Endothelial cell (in vitro differentiated cells): ENCODE results near the gene PDE11A. TPM values are rescaled to one million over a fixed set of nuclear protein-coding genes. Genes with fewer than 3 reads are reported as not detected.

Source experiments
- DNase-seq: peaks from one replicate; pipeline ENCODE4 v3.0.0; 2021; ENCODE audit warnings: low spot score
- H3K27ac Mint-ChIP-seq: one replicate; pipeline ENCODE4 v1.8.0; 2021; ENCODE audit warnings: mixed read lengths, inconsistent platforms; ENCODE audit not compliant: unreplicated experiment
- H3K27me3 Mint-ChIP-seq: one replicate; pipeline ENCODE4 v1.8.0; 2021; ENCODE audit warnings: mild to moderate bottlenecking, moderate library complexity, mixed read lengths, inconsistent platforms; ENCODE audit not compliant: unreplicated experiment
- H3K36me3 Mint-ChIP-seq: one replicate; pipeline ENCODE4 v1.8.0; 2021; ENCODE audit warnings: mild to moderate bottlenecking, low read depth, mixed read lengths, inconsistent platforms; ENCODE audit not compliant: unreplicated experiment
- H3K4me1 Mint-ChIP-seq: one replicate; pipeline ENCODE4 v1.8.0; 2021; ENCODE audit warnings: mild to moderate bottlenecking, mixed read lengths, inconsistent platforms; ENCODE audit not compliant: unreplicated experiment
- H3K4me3 Mint-ChIP-seq: one replicate; pipeline ENCODE4 v1.8.0; 2021; ENCODE audit warnings: mild to moderate bottlenecking, mixed read lengths, inconsistent platforms; ENCODE audit not compliant: unreplicated experiment
- H3K9me3 Mint-ChIP-seq: one replicate; pipeline ENCODE4 v1.8.0; 2021; ENCODE audit warnings: mixed read lengths, inconsistent platforms; ENCODE audit not compliant: unreplicated experiment
- total RNA-seq: library from RNA; stranded (reverse); fragmentation: NEBNext Ultra II Directional; extraction: Animal tissue kit (Norgen Biotek cat#: 25700); gene quantifications from one replicate; pipeline ENCODE4 v1.2.1, GENCODE V29; 2021; ENCODE audit not compliant: unreplicated experiment
- TF ChIP-seq, protein P1 (sequence below): fragments of 200-600 bp; sonication (generic); IDR thresholded peaks from one replicate; pipeline ENCODE4 v1.5.0; 2021; ENCODE audit warnings: antibody characterized with exemption; ENCODE audit not compliant: unreplicated experiment

Gene PDE11A
- total RNA-seq, 1 donor from 2014 or later = 1.7 TPM

DNA sequence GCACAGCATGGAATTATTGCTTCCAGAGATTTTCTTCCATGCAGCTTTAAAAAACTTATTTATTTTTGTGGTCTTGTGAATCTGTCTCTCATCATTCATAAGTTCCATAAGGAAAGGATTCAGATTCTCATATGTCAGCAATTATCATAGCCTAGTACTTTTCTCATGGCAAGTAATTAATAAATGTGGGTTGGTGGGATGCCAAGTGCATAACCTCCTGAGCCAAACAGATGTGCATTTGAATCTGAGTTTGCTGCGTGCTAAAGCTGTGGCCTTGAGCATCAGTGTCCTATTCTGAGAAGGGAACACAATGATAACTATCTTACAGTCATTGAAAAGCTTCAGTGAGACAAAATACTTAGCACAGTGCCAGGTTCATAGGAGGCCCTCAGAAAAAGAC lies 331.9 kb downstream of the PDE11A start:
- H3K27ac Mint-ChIP-seq = no peak overlapping the region

DNA sequence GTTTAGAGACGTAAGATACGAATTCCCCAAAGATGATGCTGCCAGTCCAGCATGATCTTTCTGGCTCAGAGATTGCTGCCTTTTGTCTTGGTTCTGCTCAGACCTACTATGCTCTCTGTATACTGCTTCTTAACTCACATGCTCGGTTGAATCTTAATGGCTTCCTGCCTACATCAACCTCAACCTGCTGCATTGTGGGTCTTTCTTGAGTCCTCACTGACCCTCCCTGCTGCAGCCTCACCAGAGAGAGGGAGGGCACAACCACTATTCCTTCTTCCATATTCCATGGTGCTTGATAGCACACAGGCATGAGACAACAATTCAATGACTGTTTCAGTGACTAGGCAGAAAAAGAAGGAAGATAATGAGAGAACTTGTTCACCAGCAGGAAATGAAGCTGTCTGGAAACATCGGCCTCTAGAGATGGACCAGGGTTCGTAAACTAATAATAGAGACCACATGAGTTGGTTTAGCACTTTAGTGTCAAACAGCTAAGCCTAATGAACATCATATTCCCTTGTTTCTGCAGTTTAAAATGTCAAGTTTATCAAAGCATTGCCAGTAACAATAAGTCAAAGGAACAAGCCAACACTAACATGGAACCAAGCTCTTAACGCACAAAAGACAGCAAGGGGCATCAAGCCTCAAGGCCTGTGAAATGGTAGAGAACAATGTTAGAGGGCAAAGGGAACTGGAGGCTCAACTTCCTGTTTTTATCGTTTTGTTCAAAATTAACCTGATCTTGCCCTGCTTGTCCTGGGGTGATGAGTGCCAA lies 333.9 kb downstream of the PDE11A start:
- H3K27me3 Mint-ChIP-seq = peaks cover 8% of the 10 kb centered on the region
- H3K27ac Mint-ChIP-seq = no peak overlapping the region
- H3K9me3 Mint-ChIP-seq = peaks cover 7% of the 10 kb centered on the region
- H3K4me3 Mint-ChIP-seq = no peak overlapping the region
- H3K4me1 Mint-ChIP-seq = peaks cover 30% of the 10 kb centered on the region
- TF ChIP-seq, protein P1, sequence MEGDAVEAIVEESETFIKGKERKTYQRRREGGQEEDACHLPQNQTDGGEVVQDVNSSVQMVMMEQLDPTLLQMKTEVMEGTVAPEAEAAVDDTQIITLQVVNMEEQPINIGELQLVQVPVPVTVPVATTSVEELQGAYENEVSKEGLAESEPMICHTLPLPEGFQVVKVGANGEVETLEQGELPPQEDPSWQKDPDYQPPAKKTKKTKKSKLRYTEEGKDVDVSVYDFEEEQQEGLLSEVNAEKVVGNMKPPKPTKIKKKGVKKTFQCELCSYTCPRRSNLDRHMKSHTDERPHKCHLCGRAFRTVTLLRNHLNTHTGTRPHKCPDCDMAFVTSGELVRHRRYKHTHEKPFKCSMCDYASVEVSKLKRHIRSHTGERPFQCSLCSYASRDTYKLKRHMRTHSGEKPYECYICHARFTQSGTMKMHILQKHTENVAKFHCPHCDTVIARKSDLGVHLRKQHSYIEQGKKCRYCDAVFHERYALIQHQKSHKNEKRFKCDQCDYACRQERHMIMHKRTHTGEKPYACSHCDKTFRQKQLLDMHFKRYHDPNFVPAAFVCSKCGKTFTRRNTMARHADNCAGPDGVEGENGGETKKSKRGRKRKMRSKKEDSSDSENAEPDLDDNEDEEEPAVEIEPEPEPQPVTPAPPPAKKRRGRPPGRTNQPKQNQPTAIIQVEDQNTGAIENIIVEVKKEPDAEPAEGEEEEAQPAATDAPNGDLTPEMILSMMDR = no peak
- H3K36me3 Mint-ChIP-seq = peaks cover 18% of the 10 kb centered on the region
- DNase-seq = no peak

More for the DNA sequence above, 331.9 kb downstream of the PDE11A start:
- DNase-seq = no peak
- Mint-ChIP-seq H3K4me3 (no peak overlapping the region), H3K9me3 (peaks cover 7% of the 10 kb centered on the region), H3K36me3 (peaks cover 24% of the 10 kb centered on the region), H3K4me1 (peaks cover 40% of the 10 kb centered on the region), H3K27me3 (peaks cover 9% of the 10 kb centered on the region)
- TF ChIP-seq, protein P1 = no peak

DNA sequence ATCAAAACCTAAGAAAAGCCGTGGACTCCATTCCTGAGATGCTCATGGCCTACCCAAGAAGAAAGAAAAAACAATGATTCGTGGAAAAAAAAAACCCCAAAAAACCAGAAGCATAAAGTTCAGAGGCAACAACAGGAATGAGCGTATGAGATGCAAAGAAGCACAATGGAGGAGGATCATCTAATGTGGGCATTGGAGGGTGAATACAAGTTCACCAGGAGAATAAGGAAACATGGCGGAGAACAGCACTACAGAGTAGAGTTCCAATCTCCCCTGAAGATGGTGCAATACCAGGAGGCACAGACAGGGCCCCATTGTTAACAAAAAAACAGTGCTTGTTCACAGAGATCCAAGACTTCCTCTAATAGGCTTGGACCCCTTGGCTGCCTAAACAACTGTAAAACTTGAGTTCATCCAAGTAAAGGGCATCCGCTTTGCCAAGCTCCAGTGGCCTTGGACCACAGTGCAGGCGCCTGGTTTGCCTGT lies 337.2 kb downstream of the PDE11A start:
- peaks cover 2% of the 10 kb centered on the region for H3K27me3 Mint-ChIP-seq
- TF ChIP-seq, protein P1 = peak; percentile 29
- H3K4me3 Mint-ChIP-seq = no peak overlapping the region
- H3K4me1 Mint-ChIP-seq = peaks cover 40% of the 10 kb centered on the region
- peaks cover 3% of the 10 kb centered on the region for H3K9me3 Mint-ChIP-seq
- peaks cover 8% of the 10 kb centered on the region for H3K36me3 Mint-ChIP-seq
- no peak overlapping the region for H3K27ac Mint-ChIP-seq
- DNase-seq = no peak

DNA sequence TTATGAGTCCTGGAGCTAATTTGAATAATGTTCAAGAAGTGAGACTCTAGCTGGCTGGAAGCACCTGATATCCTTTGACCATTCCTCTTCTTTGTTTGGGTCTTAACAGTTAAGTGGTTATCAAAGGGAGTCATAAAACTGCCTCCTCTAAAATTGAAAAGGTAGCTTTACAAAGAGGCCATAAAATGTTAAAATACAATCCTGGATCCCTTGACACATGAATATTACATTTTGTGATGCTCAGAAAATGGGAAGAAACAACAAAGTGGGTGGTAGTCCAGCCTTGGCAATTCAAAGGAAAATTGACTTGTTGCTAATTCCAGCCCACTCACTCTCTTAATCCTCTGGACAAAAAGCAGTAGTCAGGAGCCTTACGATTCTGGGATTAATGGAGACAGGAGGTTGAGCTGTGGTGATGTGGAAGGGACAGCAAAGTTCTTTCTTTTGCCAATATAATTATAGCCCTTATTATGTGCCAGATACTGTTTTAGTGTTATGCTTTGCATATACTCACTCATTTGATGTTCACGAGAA lies 339.2 kb downstream of the PDE11A start:
- Mint-ChIP-seq H3K36me3 (peaks cover 4% of the 10 kb centered on the region), H3K4me1 (peaks cover 32% of the 10 kb centered on the region), H3K9me3 (no peaks in the 10 kb centered on the region), H3K27me3 (peaks cover 4% of the 10 kb centered on the region), H3K4me3 (no peak overlapping the region), H3K27ac (no peak overlapping the region)
- DNase-seq = no peak
- TF ChIP-seq, protein P1 = no peak

DNA sequence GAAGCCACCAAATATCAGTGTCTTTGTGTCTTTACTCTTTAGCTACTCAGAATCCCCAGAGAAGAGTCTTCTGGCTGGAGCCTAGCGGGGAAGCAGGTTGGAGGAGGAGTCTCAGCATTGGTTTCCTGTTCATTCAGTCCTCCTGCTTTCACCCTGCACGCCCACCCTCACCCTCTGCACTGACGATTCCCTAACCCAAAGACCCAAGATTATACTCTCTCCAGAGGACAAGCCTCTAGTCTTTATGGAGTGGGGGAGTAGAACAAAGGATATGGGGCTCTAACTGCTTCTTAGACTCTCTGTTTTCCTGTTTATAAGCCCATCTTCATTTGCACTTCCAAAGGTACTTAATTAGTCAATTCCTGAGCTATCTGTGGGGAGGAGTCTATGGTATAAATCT lies 341.2 kb downstream of the PDE11A start:
- peaks cover 4% of the 10 kb centered on the region for H3K27me3 Mint-ChIP-seq
- H3K36me3 Mint-ChIP-seq = peaks cover 4% of the 10 kb centered on the region
- H3K4me3 Mint-ChIP-seq = no peak overlapping the region
- H3K4me1 Mint-ChIP-seq = peaks cover 30% of the 10 kb centered on the region
- no peak overlapping the region for H3K27ac Mint-ChIP-seq
- DNase-seq = no peak
- TF ChIP-seq, protein P1 = no peak
- H3K9me3 Mint-ChIP-seq = no peaks in the 10 kb centered on the region
